IPS-NIHi7 (cell line): ENCODE measurements around the gene MAPKAPK2.
A peak's percentile ranks its signal among the peaks of the same experiment; 100 is the strongest.

Source experiments
- DNase-seq: peaks from one replicate; pipeline ENCODE4 v3.0.0; 2012; ENCODE audit warnings: mixed read lengths; ENCODE audit errors: extremely low spot score

The MAPKAPK2 gene

DNA sequence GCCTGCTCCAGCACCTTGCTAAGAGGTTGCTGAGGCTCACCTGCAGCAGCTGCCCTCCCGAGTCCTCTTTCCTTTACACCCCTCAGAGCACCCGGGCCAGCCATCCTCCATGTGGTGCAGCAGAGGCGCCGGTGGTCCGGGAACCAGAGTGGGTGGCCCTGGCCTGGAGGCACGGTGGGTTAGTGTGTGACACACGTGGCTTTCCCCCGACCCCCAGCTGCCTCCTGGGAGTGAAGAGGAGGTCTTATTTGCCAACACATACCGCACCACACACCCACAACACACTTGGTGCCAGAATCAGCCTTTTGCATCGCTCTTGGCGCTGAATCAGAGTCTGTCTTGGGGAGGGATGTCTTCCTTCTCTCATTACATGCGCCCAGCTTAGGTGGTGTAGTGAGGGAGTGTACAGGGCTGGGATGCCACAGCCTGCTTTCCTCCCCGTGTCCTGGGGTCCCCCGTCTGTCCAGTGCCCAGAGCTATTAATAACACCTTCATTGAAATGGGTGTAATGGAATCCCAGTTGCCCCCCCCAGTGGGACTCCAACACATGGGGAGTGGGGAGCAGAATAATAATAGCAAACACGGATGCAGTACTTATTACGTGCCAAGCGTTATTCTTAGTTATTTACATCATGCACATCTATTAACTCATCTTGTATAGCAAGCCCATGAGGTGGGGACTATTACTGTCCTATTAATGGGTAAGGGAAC, 38.2 kb downstream of the MAPKAPK2 start:
- no peak for DNase-seq

DNA sequence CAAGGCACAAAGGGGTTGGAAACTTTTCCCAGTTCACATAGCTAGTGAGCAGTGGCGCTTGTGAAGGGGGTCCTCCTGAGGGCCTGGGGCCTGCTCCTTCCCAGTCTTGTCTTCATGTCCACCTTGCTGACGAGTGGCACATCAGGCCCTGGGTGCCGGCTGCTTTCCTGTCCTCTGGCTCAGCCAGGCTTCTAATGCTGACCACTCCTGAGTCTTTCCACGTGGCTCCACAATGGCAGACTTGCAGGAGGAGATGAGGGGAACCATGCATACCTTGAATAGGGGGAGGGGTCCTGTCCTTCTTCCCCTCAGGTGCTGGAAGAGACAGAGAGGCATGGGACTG, 38.7 kb downstream of the MAPKAPK2 start:
- DNase-seq = no peak

DNA sequence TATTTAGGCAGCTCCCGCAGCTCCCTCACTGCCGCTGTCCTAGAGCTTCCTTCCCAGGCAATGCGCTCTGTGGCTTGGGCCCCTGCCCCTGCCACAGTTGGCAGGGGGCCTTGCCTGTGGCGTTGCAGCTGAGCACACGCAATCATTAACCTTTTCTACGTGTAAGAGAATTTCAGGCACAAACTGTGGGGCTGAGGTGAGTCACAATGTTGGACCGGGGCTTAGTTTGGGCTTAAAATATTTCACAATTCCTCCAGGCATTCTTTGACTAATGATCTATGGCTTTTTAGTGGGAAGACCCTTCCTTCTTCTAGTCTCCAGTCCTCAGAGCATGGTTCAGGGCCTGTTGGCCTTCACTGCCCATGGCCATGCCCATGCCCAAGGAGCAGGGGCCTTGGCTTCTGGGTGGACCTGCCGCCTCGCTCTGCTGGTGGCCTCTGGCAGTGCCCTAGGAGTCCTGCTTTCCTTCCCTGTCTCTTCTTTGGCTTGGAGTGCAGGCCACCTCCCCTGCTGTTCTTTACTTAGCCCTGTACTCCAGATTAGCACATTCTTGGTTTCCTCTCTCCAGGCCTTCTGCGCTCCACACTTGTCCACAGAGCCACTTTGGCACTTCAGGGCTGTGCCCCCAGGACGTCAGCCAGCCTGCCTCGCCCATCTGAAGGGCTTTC, 39.2 kb downstream of the MAPKAPK2 start:
- DNase-seq = peak; percentile 63

DNA sequence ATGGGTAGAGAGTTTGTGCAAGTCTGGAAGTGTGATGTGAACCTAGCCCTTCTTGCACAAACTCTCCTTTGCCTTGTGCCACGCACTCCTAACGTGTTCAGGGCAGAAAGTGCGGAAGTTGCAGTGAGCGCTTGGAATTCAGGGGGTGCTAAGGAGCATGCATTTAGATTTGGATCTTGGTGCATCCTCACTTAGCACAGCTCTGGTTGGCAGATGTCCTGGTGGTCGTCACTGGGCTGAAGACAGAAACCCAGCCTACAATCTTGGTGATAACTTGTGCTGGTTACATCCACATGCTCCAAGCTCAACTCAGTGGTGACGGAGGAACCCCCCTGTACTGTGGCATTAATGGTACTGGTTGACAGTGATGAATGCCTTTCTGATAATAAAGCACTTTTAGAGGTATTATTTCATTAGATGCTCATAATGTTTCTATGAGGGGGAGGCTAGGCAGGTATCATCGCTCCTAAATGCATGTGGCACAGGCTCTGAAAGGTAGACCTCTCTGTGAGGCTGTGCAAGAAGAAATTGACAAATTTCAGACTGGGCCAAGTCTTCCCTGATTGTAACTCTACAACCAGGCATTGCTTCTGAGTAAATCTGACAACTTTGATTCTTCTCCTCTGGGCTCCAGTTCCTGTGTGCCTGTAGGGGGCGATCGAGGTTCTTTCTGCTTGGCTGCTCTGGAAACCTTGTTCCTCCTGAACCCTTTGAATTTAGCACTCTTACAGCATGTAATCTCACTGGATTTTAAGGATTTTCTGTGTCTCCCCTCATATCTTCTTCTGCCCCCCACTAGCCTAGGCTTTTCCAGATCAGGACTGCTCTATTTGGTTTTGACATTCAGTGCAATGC, 40.6 kb downstream of the MAPKAPK2 start:
- DNase-seq = peak; percentile 75

DNA sequence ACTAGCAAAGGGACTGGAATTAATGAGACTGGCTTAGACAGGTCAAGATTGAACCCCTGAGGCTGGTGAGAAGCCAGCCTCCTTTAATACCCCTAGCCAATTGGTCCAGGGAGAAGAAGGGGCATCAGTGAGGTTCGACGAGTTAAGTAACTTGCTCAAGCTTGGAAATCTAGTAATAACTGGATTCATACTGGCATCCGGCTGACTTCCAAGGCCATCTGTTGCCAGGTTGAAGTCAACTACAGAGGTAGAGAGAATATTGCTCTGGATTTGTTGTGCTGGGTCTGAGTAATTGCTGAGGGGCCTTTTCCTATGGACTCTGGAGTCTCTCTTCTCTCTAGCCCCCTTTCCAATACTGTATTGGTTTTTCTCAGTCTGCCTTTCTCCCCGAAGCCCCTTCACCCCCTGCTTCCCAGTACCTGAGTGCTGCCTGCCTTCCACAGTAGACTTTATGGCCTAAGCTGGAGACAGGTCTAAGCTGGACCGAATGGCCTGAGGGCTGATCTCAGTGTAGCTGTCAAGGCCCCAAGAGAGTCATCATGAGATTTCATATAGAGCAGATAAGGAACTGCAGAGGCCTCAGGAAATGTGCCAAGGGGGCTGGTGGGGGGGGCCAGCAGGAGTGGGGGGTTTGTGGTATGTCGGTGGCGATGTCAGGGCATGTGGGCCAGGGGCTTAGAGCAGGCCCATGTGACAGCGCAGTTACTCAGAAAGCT, 43.4 kb downstream of the MAPKAPK2 start:
- no peak for DNase-seq

DNA sequence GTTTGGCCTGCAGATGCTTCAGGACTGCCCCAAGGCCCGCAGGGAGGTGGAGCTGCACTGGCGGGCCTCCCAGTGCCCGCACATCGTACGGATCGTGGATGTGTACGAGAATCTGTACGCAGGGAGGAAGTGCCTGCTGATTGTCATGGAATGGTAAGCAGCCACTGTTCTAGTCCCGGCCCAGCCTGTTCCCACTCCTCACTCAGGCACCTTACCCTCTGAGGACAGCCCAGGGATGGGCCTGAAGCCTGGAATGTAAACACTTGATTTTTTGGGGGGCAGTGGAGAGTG, 43.9 kb downstream of the MAPKAPK2 start:
- no peak for DNase-seq

DNA sequence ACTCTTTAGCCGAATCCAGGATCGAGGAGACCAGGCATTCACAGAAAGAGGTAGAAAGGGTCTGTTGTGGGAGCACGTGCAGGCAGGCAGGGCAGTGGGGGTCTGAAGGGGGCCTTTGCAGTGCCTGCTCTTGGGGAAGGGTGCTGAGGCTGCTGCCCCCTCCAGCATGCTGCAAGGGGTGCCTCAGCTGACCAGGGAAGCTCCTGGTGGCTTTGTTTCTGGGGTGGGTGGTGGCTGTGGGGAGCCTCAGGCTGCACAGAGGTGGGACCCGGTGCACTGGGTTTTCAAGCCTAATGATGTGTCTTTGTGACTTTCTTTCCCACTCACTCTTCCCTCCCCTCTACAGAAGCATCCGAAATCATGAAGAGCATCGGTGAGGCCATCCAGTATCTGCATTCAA, 44.3 kb downstream of the MAPKAPK2 start:
- DNase-seq = no peak

DNA sequence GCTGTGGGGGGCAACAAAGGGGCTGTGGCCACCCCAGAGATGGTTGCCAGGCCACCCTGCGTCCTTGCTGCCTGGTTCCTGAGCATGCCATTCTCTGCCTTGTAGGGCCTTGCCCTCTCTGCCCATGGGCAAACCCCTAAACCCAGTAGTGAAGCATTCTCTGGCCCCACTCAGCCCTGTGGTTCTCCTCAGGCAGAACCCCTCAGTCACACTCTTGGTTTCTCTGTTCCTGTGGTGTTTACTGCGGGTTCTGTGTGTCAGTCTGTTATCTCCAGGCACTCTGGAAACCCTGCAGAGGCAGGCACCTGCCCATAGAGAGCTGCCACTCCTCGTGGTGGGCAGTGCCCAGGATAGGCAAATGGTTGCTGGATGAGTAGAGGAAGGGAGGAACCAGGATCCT, 44.8 kb downstream of the MAPKAPK2 start:
- DNase-seq = no peak

DNA sequence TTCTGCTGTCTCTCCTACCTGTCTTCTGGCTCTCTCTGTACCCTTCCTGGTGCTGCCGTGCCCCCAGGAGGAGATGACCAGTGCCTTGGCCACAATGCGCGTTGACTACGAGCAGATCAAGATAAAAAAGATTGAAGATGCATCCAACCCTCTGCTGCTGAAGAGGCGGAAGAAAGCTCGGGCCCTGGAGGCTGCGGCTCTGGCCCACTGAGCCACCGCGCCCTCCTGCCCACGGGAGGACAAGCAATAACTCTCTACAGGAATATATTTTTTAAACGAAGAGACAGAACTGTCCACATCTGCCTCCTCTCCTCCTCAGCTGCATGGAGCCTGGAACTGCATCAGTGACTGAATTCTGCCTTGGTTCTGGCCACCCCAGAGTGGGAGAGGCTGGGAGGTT, 47.8 kb downstream of the MAPKAPK2 start:
- no peak for DNase-seq

DNA sequence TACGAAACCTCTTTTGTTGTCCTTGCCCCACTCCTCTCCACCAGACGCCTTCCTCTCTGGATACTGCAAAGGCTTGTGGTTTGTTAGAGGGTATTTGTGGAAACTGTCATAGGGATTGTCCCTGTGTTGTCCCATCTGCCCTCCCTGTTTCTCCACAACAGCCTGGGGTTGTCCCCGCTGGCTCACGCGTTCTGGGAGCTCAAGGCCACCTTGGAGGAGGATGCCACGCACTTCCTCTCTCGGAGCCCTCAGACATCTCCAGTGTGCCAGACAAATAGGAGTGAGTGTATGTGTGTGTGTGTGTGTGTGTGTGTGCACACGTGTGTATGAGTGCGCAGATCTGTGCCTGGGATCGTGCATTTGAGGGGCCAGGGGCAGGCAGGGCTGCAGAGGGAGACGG, 48.3 kb downstream of the MAPKAPK2 start:
- no peak for DNase-seq

DNA sequence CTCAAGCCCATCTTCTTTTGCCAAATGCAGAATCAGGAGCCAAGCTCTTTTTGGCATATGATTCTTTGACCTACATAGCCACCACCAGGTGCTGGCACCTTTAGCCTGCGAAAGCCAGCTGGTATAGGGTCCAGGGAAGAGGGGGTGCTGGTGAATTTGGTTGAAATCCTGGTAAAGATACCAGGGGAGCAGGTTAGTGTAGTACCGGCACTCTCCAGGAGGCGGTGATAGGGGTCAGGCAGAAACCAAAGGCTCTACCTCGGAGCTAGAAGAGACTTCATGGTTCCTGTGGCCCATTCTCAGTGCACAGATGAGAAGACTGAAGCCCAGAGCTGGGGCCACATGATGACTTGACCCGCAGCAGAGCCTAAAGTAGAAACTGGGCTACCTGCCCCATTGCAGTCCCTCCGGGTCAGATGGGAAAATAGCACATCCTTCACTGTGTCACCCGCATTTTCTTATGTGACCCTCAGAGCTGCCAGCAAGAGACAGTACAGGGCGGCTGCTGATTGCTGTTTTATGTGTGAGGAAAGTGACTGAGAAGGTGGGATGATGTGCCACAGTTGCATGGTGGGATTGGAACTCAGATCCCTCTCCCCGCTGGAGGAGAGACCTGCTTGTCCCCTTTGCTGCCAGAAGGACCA, 49.9 kb downstream of the MAPKAPK2 start:
- DNase-seq = peak; percentile 77

DNA sequence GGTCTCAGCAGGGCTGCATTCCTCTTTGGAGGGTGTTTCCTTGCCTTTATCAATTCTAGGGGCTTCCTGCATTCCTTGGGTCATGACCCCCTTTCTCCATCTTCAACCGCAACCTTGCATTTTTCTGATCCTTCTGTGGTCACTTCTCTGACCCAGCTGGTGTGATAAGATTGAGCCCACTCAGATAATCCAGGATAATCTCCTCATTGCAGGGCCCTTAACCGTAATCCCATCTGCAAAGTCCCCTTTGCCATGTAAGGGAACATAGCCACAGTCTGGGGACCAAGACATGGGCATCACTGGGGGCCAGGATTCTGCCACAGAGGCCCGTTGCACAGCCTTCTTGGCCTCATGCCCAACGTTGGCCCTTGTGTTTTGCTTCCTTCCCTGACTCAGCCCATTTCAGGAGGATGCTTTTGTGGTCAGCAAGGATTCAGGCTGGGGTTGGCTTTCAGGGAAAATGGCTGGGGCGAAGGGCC, 50.9 kb downstream of the MAPKAPK2 start:
- DNase-seq = no peak

DNA sequence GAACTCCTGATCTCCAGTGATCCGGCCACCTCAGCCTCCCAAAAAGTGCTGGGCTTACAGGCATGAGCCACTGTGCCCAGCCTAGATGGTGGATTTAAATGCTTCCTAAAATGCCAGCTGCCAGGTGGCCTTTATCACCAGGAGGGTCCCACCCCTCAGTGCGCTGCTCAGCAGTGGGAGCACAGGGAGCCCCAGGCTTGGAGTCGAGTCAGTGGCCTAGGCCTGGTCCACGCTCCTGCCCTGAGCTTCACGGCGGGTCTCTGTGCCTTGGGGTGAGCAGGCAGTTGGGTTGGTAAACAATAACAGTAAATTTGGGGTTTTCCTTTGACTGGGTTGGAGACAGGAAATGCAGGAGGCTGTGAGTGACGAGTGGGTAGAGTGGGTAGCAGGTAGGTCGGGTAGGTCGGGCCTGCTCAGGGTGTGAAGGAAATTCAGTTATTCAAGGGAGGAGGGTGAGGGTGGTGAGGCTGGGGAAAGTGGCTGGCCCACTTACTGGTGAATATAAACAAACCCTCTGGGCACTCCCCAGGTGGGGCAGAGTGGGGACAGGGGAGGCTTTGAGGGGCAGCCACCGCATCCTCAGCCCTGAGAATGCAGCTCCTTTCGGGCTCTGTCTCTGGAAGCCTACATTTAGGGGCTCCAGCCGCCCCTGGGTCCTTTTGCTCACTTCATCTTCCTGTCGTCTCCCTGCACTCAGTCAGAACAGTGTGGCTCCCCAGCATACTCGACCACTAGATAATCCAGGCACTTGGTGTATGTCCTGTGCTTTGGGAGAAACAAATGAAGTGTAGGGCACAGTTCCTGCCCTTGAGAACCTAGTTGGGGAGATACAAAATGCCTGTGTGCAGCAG, 52.4 kb downstream of the MAPKAPK2 start:
- DNase-seq = no peak

DNA sequence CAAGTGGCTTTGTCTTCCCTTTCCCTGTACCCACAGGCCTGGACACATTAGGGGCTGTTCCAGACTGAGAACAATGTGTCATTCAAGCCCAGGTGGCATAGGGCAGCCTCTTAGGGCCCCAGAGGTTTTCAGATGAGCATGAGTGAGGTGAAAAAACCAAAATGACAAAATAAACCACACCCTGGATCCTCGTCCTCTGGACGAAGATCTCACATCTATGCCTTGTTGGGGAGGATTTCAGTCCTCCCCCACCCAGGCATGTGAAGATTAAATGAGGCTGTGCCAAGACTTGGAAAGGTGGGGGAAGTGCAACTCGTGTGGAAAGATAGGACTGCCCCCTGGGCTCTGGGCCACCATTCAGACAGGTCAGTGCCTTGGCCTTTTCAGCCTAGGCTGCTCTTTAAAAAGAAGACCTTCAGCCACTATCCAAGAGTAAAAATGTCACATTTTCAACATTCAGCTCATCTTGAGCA, 53.1 kb downstream of the MAPKAPK2 start:
- no peak for DNase-seq

DNA sequence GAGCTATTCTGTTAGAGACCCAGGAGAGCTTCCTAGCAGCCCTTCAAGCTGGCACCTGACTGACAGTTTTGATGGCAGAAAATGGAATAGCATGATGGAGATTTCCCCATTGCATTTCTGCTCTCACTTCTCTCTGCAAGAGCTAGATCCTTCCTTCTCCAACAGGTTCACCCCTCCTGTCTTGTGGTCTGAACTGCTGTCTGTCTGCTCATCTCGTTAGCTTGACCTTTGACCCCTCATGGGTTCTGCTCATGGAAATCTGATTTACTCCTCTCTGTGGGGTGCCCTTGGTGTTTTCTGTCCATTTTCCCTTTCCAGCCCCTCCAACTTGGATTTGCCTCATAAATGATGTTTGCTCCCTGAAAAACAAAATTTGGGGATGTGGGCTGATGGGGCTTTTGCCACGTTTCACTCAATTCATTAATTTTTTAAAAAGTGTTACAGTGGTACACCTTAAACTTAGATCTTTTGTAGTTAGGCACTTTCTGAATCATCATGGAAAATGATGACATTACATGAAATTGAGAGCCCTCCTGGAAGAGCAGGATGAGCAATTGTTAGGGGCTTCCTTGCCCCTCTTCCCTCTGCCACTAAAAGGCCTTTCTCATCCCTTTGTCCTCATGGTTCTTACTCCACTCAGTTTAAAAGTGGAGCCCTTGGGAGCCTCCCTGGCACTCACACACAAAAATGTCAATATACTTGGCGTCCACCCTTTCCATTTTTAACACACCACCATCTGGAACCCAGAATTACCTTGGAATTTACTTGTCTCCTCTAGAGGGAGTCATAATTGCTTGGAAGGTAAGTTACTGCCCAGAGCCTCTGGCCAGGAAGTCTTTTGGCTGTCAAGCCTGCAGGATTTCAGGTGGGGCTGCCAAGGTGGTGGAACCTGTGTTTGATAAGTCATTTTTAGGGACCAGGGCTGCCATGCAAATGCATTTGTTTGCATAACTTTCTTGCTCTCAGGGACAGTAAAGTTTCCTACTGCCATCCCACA, 54.0 kb downstream of the MAPKAPK2 start:
- peak; percentile 57 for DNase-seq

DNA sequence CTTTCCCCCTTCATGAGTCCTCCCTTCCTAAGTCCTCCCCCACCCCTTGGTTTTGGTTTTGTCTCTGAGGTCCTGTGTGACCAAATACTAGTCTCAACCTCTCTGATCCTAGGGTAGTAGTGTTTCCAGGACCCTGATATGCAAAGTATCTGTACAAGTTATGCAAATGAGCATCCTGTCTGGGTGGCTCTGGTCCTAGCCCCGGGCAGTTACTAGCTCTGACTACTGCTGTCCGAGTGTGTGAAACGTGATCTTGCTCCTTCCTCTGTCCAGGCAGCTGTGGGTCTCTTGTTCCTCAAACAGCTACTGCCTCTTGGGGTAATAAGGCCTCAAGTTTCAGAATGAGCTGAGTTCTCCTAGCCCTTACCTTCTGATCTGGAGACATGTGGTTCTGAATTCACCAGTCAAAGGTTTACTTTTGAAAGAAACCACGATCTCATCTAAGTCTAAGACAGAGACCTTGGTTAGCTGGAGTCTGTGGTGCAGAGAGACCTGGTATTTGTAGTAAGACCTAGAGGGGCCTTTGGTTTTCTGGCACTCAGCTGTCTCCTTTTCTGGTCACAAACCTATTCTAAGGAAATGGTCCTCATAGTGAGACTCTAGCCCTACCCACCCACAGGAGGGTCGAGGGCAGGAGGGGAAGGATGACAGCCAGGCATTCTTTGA, 54.8 kb downstream of the MAPKAPK2 start:
- DNase-seq = no peak

DNA sequence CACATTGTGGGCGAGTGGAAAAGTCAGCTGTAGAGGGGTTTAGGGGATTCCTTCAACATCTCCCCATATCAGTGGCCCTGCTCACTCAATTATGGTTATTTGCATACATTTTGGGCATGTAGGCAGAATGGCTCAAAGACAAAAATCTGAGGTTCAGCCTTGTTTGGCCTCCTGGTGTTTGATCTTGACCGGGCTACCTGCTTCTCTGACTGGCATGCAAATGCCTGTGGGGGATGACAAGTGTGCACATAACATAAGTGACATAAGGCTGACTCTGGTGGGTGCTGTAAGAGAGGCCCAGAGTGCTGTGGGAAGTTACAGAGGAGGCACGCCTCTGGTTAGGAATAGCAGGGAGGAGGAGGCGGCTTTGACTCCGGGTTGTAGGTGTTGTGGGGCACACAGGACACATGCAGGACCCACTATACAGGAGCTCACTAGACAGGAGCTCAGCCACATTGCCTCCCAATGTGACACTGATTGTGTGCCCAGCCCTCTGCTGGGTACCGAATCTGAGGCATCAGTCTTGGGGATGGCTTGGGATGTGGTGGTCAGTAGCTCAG, 56.5 kb downstream of the MAPKAPK2 start:
- no peak for DNase-seq

DNA sequence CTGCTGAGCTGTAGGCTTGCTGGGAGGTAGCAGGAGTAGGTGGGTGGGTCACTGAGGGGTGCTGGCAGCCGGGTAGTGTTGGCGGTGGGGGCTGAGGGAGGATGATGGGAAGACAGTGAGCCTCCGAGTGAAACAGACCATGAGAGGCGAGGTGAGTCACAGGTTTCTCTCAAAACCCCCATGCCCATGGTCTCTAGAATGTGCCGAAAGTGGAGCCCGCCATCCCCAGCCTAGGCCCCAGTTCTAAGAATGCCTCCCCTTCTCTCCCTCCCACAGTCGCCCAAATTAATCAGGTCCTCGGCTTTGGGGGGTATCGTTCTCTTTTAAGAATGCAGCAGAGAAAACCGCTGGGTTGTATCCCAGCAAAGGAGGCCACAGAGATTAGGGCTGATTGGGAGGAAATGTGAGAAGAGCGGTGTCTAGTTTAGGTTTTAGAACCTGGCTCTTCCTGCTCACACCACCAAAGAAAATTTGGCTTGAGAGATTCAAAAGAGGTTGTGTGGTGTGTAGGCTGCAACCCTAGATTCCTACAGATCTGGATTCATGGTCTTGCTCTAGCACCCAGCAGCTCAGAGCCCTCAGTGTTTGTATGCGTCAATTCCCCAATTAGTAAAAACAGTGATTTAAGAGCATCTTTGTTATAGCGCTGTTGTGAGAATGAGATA, 58.1 kb downstream of the MAPKAPK2 start:
- no peak for DNase-seq
